Suprapubic skin (tissue), 3 donors: ENCODE measurements around the gene ZMAT3.
"Not testable (repeated sequence)": the region's sequence is repeated elsewhere in the genome, so short reads cannot be mapped to it uniquely, and the experiment has no call there.

ENCODE experiments used
- CTCF ChIP-seq, 2 donors: fragments of 200-600 bp in 1 of 2; fragments of 450-650 bp in 1 of 2; sonication (generic) in 1 of 2; IDR thresholded peaks; one replicate each; pipeline ENCODE4 v1.5.1; 2016 to 2019; ENCODE audit warnings: antibody characterized with exemption in 2 of 2, mild to moderate bottlenecking in 1 of 2, moderate library complexity in 1 of 2
- POLR2AphosphoS5 ChIP-seq, 3 donors: sonication (generic); formaldehyde crosslinking; IDR thresholded peaks; one replicate each; pipeline ENCODE4 v1.6.1; 2017; ENCODE audit warnings: antibody characterized with exemption in 3 of 3

GRCh38 chr3:179115444-179115843, 43.8 kb upstream of the ZMAT3 start:
- not testable (repeated sequence) for TF ChIP-seq CTCF, POLR2AphosphoS5 (IDR thresholded peaks at IDR 0.05)
